ENCODE data around the gene PPP4C.
"Not testable (repeated sequence)": the region's sequence is repeated elsewhere in the genome, so short reads cannot be mapped to it uniquely, and the experiment has no call there.

Gene PPP4C

GRCh38 chr16:30119428-30119827 is 43.6 kb downstream of the PPP4C start:
- Histone ChIP-seq H3K9me3 (ENCODE audit: insufficient read depth, low read depth, low read length) (no peaks in the 10 kb centered on the region), H3K36me3 (ENCODE audit: insufficient read depth, low read length) (peaks cover 30% of the 10 kb centered on the region), H3K27me3 (ENCODE audit: insufficient read depth, low read length) (no peaks in the 10 kb centered on the region), H3K4me1 (ENCODE audit: insufficient read depth, low read length) (no peaks in the 10 kb centered on the region), H3K4me3 (ENCODE audit: low read length) (no peak overlapping the region), H3K27ac (ENCODE audit: low read depth, low read length) (no peak overlapping the region), H3K9ac (ENCODE audit: low read depth, low read length) (no peak overlapping the region)
- WGBS = 100% methylated on average over 2 of the region's 2 CpGs

GRCh38 chr16:30120340-30121105 is 44.7 kb downstream of the PPP4C start:
- H3K27me3 ChIP-seq (ENCODE audit: insufficient read depth, low read length) = no peaks in the 10 kb centered on the region
- WGBS = 90% methylated on average over 3 of the region's 3 CpGs
- H3K36me3 ChIP-seq (ENCODE audit: insufficient read depth, low read length) = peaks cover 30% of the 10 kb centered on the region
- H3K4me1 ChIP-seq (ENCODE audit: insufficient read depth, low read length) = no peaks in the 10 kb centered on the region
- H3K4me3 ChIP-seq (ENCODE audit: low read length) = no peak overlapping the region
- H3K9me3 ChIP-seq (ENCODE audit: insufficient read depth, low read depth, low read length) = no peaks in the 10 kb centered on the region
- H3K9ac ChIP-seq (ENCODE audit: low read depth, low read length) = no peak overlapping the region
- H3K27ac ChIP-seq (ENCODE audit: low read depth, low read length) = no peak overlapping the region

GRCh38 chr16:30121741-30122571 is 46.2 kb downstream of the PPP4C start:
- 80% methylated on average over 31 of the region's 31 CpGs for WGBS
- H3K27me3 ChIP-seq (ENCODE audit: insufficient read depth, low read length) = no peaks in the 10 kb centered on the region
- H3K27ac ChIP-seq (ENCODE audit: low read depth, low read length) = no peak overlapping the region
- no peaks in the 10 kb centered on the region for H3K4me1 ChIP-seq (ENCODE audit: insufficient read depth, low read length)
- H3K4me3 ChIP-seq (ENCODE audit: low read length) = peak overlapping the region; percentile 79
- H3K9ac ChIP-seq (ENCODE audit: low read depth, low read length) = peak overlapping the region; percentile 51
- no peaks in the 10 kb centered on the region for H3K9me3 ChIP-seq (ENCODE audit: insufficient read depth, low read depth, low read length)
- H3K36me3 ChIP-seq (ENCODE audit: insufficient read depth, low read length) = peaks cover 22% of the 10 kb centered on the region

- H3K27me3 ChIP-seq (ENCODE audit: insufficient read depth, low read length) = no peaks in the 10 kb centered on the region
- H3K4me1 ChIP-seq (ENCODE audit: insufficient read depth, low read length) = no peaks in the 10 kb centered on the region
- no peaks in the 10 kb centered on the region for H3K9me3 ChIP-seq (ENCODE audit: insufficient read depth, low read depth, low read length)
- H3K27ac ChIP-seq (ENCODE audit: low read depth, low read length) = no peak overlapping the region
- 2% methylated on average over 41 of the region's 42 CpGs for WGBS
- peaks cover 15% of the 10 kb centered on the region for H3K36me3 ChIP-seq (ENCODE audit: insufficient read depth, low read length)
- H3K9ac ChIP-seq (ENCODE audit: low read depth, low read length) = peak overlapping the region; percentile 51
- peak overlapping the region; percentile 79 for H3K4me3 ChIP-seq (ENCODE audit: low read length)
Observed at GRCh38 chr16:30122604-30123160, 46.9 kb downstream of the PPP4C start.

- Histone ChIP-seq H3K9ac (ENCODE audit: low read depth, low read length) (no peak overlapping the region), H3K9me3 (ENCODE audit: insufficient read depth, low read depth, low read length) (no peaks in the 10 kb centered on the region), H3K27ac (ENCODE audit: low read depth, low read length) (no peak overlapping the region), H3K27me3 (ENCODE audit: insufficient read depth, low read length) (no peaks in the 10 kb centered on the region), H3K36me3 (ENCODE audit: insufficient read depth, low read length) (no peaks in the 10 kb centered on the region; the same call in 1 of the 2 replicates), H3K4me3 (ENCODE audit: low read length) (no peak overlapping the region), H3K4me1 (ENCODE audit: insufficient read depth, low read length) (no peaks in the 10 kb centered on the region)
- WGBS = 96% methylated on average over 4 of the region's 4 CpGs
Observed at GRCh38 chr16:30124985-30125379, 49.2 kb downstream of the PPP4C start.

GRCh38 chr16:30125690-30126089 is 49.9 kb downstream of the PPP4C start:
- H3K9me3 ChIP-seq (ENCODE audit: insufficient read depth, low read depth, low read length); H3K27me3 ChIP-seq (ENCODE audit: insufficient read depth, low read length); H3K4me3 ChIP-seq (ENCODE audit: low read length); H3K9ac ChIP-seq (ENCODE audit: low read depth, low read length); H3K36me3 ChIP-seq (ENCODE audit: insufficient read depth, low read length); H3K27ac ChIP-seq (ENCODE audit: low read depth, low read length); H3K4me1 ChIP-seq (ENCODE audit: insufficient read depth, low read length): not testable (repeated sequence)
- WGBS = 94% methylated on average over 9 of the region's 9 CpGs

GRCh38 chr16:30127993-30128392 is 52.2 kb downstream of the PPP4C start:
- H3K9me3 ChIP-seq (ENCODE audit: insufficient read depth, low read depth, low read length) = no peaks in the 10 kb centered on the region
- 92% methylated on average over 1 of the region's 1 CpG for WGBS
- no peak overlapping the region for H3K4me3 ChIP-seq (ENCODE audit: low read length)
- no peaks in the 10 kb centered on the region for H3K27me3 ChIP-seq (ENCODE audit: insufficient read depth, low read length)
- no peaks in the 10 kb centered on the region for H3K36me3 ChIP-seq (ENCODE audit: insufficient read depth, low read length)
- no peak overlapping the region for H3K9ac ChIP-seq (ENCODE audit: low read depth, low read length)
- H3K4me1 ChIP-seq (ENCODE audit: insufficient read depth, low read length) = no peaks in the 10 kb centered on the region
- no peak overlapping the region for H3K27ac ChIP-seq (ENCODE audit: low read depth, low read length)

GRCh38 chr16:30131869-30132475 is 56.2 kb downstream of the PPP4C start:
- 93% methylated on average over 4 of the region's 4 CpGs for WGBS
- no peaks in the 10 kb centered on the region for H3K27me3 ChIP-seq (ENCODE audit: insufficient read depth, low read length)
- no peak overlapping the region for H3K9ac ChIP-seq (ENCODE audit: low read depth, low read length)
- no peak overlapping the region for H3K4me3 ChIP-seq (ENCODE audit: low read length)
- H3K9me3 ChIP-seq (ENCODE audit: insufficient read depth, low read depth, low read length) = no peaks in the 10 kb centered on the region
- no peaks in the 10 kb centered on the region for H3K4me1 ChIP-seq (ENCODE audit: insufficient read depth, low read length)
- H3K27ac ChIP-seq (ENCODE audit: low read depth, low read length) = no peak overlapping the region
- H3K36me3 ChIP-seq (ENCODE audit: insufficient read depth, low read length) = no peaks in the 10 kb centered on the region

GRCh38 chr16:30132591-30132990 is 56.8 kb downstream of the PPP4C start:
- Histone ChIP-seq H3K9ac (ENCODE audit: low read depth, low read length) (no peak overlapping the region), H3K9me3 (ENCODE audit: insufficient read depth, low read depth, low read length) (no peaks in the 10 kb centered on the region), H3K27ac (ENCODE audit: low read depth, low read length) (no peak overlapping the region), H3K4me3 (ENCODE audit: low read length) (no peak overlapping the region), H3K4me1 (ENCODE audit: insufficient read depth, low read length) (no peaks in the 10 kb centered on the region), H3K27me3 (ENCODE audit: insufficient read depth, low read length) (no peaks in the 10 kb centered on the region), H3K36me3 (ENCODE audit: insufficient read depth, low read length) (no peaks in the 10 kb centered on the region)
- WGBS = 97% methylated on average over 3 of the region's 3 CpGs
